HG02938 (cell line): ENCODE results near the gene UST.
A peak's percentile ranks its signal among the peaks of the same experiment; 100 is the strongest.
"Not testable (repeated sequence)": the region's sequence is repeated elsewhere in the genome, so short reads cannot be mapped to it uniquely, and the experiment has no call there.

ENCODE experiments used
- ATAC-seq: cut with Tn5 transposase; IDR thresholded peaks from one replicate; pipeline ENCODE4 v1.9.1; 2021; ENCODE audit warnings: mild to moderate bottlenecking, moderate library complexity; ENCODE audit not compliant: unreplicated experiment

Gene UST

GRCh38 chr6:148764259-148765020 is 17.6 kb downstream of the UST start:
- ATAC-seq, result not testable (repeated sequence)

GRCh38 chr6:148765898-148766808 is 19.3 kb downstream of the UST start:
- no peak for ATAC-seq

- ATAC-seq, result no peak
Measured at GRCh38 chr6:148768646-148769270, 21.9 kb downstream of the UST start.

- no peak for ATAC-seq
Measured at GRCh38 chr6:148769304-148769968, 22.6 kb downstream of the UST start.

GRCh38 chr6:148770408-148771211 is 23.8 kb downstream of the UST start:
- ATAC-seq, result no peak

GRCh38 chr6:148771212-148771601 is 24.4 kb downstream of the UST start:
- no peak for ATAC-seq

GRCh38 chr6:148771896-148772554 is 25.2 kb downstream of the UST start:
- ATAC-seq, result no peak

GRCh38 chr6:148775161-148775560 is 28.3 kb downstream of the UST start:
- no peak for ATAC-seq

GRCh38 chr6:148776321-148777308 is 29.8 kb downstream of the UST start:
- ATAC-seq, result no peak

- no peak for ATAC-seq
Measured at GRCh38 chr6:148779142-148779562, 32.3 kb downstream of the UST start.

- not testable (repeated sequence) for ATAC-seq
Measured at GRCh38 chr6:148780423-148780822, 33.6 kb downstream of the UST start.

GRCh38 chr6:148780918-148781436 is 34.1 kb downstream of the UST start:
- peak; percentile 95 for ATAC-seq

- ATAC-seq, result no peak
Measured at GRCh38 chr6:148789948-148790347, 43.1 kb downstream of the UST start.

GRCh38 chr6:148790404-148790803 is 43.6 kb downstream of the UST start:
- no peak for ATAC-seq

- ATAC-seq, result peak; percentile 71
Measured at GRCh38 chr6:148790817-148791216, 44.0 kb downstream of the UST start.

GRCh38 chr6:148791372-148791771 is 44.5 kb downstream of the UST start:
- no peak for ATAC-seq

GRCh38 chr6:148793721-148794120 is 46.9 kb downstream of the UST start:
- ATAC-seq, result no peak

GRCh38 chr6:148794797-148795196 is 48.0 kb downstream of the UST start:
- ATAC-seq, result no peak
